ENCODE data around the gene KCNH5. TPM values are rescaled to one million over a fixed set of nuclear protein-coding genes. Genes with fewer than 3 reads are reported as not detected.

Gene KCNH5
- total RNA-seq, 2 experiments from 2014 or later, result not detected

- no peaks in the 10 kb centered on the region for H3K9me3 ChIP-seq (ENCODE audit: low read length)
- no peaks in the 10 kb centered on the region for H4K20me1 ChIP-seq (ENCODE audit: insufficient read depth, low read length)
- no peak for TF ChIP-seq EZH2phosphoT487 (IDR thresholded peaks at IDR 0.05; ENCODE audit: borderline replicate concordance, low read depth, low read length)
- TF ChIP-seq CTCF (conservative IDR thresholded peaks at IDR 0.05; ENCODE audit: low read length), result no peak
- ChIA-PET CTCF (ENCODE audit: unreplicated experiment) (no interaction called here), POLR2A (no interaction called here)
- no peaks in the 10 kb centered on the region for H3K9me2 ChIP-seq (ENCODE audit: insufficient read depth, low read length)
- BruUV-seq (replicated peaks), result no TSS peak
- intact Hi-C loops (cut with micrococcal nuclease; ENCODE audit: unreplicated experiment), result no loop called here
- H3K4me2 ChIP-seq (ENCODE audit: low read length), result no peak overlapping the region
- no peaks in the 10 kb centered on the region for H3K79me2 ChIP-seq (ENCODE audit: insufficient read depth, low read depth, low read length)
- H3K4me1 ChIP-seq (ENCODE audit: insufficient read depth, low read length, poor library complexity, severe bottlenecking), result no peaks in the 10 kb centered on the region
- no peak overlapping the region for H3K27ac ChIP-seq (ENCODE audit: low read depth, low read length, poor library complexity, severe bottlenecking)
- DNase-seq (ENCODE audit: low spot score), result no peak
- H2AFZ ChIP-seq (ENCODE audit: low read length), result no peak overlapping the region
- H3K4me3 ChIP-seq (ENCODE audit: low read depth, low read length, poor library complexity, severe bottlenecking), result no peak overlapping the region
- no peaks in the 10 kb centered on the region for H3K36me3 ChIP-seq (ENCODE audit: insufficient read depth, low read length)
These were observed 33.6 kb downstream of the KCNH5 start for GRCh38 chr14:63011623-63012022.

- H3K4me2 ChIP-seq (ENCODE audit: low read length), result no peak overlapping the region
- TF ChIP-seq EZH2phosphoT487 (IDR thresholded peaks at IDR 0.05; ENCODE audit: borderline replicate concordance, low read depth, low read length) (no peak), CTCF (conservative IDR thresholded peaks at IDR 0.05; ENCODE audit: low read length) (no peak)
- H3K4me1 ChIP-seq (ENCODE audit: insufficient read depth, low read length, poor library complexity, severe bottlenecking), result no peaks in the 10 kb centered on the region
- CTCF ChIA-PET (ENCODE audit: unreplicated experiment), result no interaction called here
- no peaks in the 10 kb centered on the region for H3K9me2 ChIP-seq (ENCODE audit: insufficient read depth, low read length)
- no TSS peak for BruUV-seq (replicated peaks)
- no peaks in the 10 kb centered on the region for H3K9me3 ChIP-seq (ENCODE audit: low read length)
- POLR2A ChIA-PET, result no interaction called here
- intact Hi-C loops (cut with micrococcal nuclease; ENCODE audit: unreplicated experiment), result no loop called here
- no peaks in the 10 kb centered on the region for H3K79me2 ChIP-seq (ENCODE audit: insufficient read depth, low read depth, low read length)
- H3K4me3 ChIP-seq (ENCODE audit: low read depth, low read length, poor library complexity, severe bottlenecking), result no peak overlapping the region
- H3K36me3 ChIP-seq (ENCODE audit: insufficient read depth, low read length), result no peaks in the 10 kb centered on the region
- H3K27ac ChIP-seq (ENCODE audit: low read depth, low read length, poor library complexity, severe bottlenecking), result no peak overlapping the region
- no peaks in the 10 kb centered on the region for H4K20me1 ChIP-seq (ENCODE audit: insufficient read depth, low read length)
- no peak overlapping the region for H2AFZ ChIP-seq (ENCODE audit: low read length)
- DNase-seq (ENCODE audit: low spot score), result no peak
These were observed 35.8 kb downstream of the KCNH5 start for GRCh38 chr14:63009495-63009894.

GRCh38 chr14:63006531-63006930, 38.7 kb downstream of the KCNH5 start:
- Histone ChIP-seq H3K36me3 (ENCODE audit: insufficient read depth, low read length) (no peaks in the 10 kb centered on the region), H3K4me1 (ENCODE audit: insufficient read depth, low read length, poor library complexity, severe bottlenecking) (no peaks in the 10 kb centered on the region), H3K27ac (ENCODE audit: low read depth, low read length, poor library complexity, severe bottlenecking) (no peak overlapping the region), H4K20me1 (ENCODE audit: insufficient read depth, low read length) (no peaks in the 10 kb centered on the region), H3K9me2 (ENCODE audit: insufficient read depth, low read length) (no peaks in the 10 kb centered on the region), H2AFZ (ENCODE audit: low read length) (no peak overlapping the region), H3K4me2 (ENCODE audit: low read length) (no peak overlapping the region), H3K9me3 (ENCODE audit: low read length) (no peaks in the 10 kb centered on the region), H3K4me3 (ENCODE audit: low read depth, low read length, poor library complexity, severe bottlenecking) (no peak overlapping the region), H3K79me2 (ENCODE audit: insufficient read depth, low read depth, low read length) (no peaks in the 10 kb centered on the region)
- DNase-seq (ENCODE audit: low spot score), result no peak
- no TSS peak for BruUV-seq (replicated peaks)
- CTCF ChIA-PET (ENCODE audit: unreplicated experiment), result no interaction called here
- intact Hi-C loops (cut with micrococcal nuclease; ENCODE audit: unreplicated experiment), result no loop called here
- no peak for TF ChIP-seq EZH2phosphoT487 (IDR thresholded peaks at IDR 0.05; ENCODE audit: borderline replicate concordance, low read depth, low read length)
- TF ChIP-seq CTCF (conservative IDR thresholded peaks at IDR 0.05; ENCODE audit: low read length), result no peak
- POLR2A ChIA-PET, result interaction anchor here (0.6 to 1.1 kb wide), 2 partner anchors 46 to 95 kb away, joined by 3 to 4 read pairs; no protein-coding TSS in a partner anchor

Data from OCI-LY7 (cell line).